GM23338 (cell line): ENCODE results near the gene VWA5A. TPM values are rescaled to one million over a fixed set of nuclear protein-coding genes. Genes with fewer than 3 reads are reported as not detected.

ENCODE experiments used
- ATAC-seq: fragments of 200-7000 bp; cut with Tn5 transposase; 3 replicates; pipeline ENCODE4 v1.9.1; 2020
- DNase-seq: peaks from one replicate; pipeline ENCODE4 v3.0.0-alpha.2; 2015; ENCODE audit warnings: low spot score
- H2AFZ ChIP-seq: fragments of 200-600 bp; sonication (generic); 2 replicates; pipeline ENCODE4 v1.8.0; 2016; ENCODE audit warnings: antibody characterized with exemption, mild to moderate bottlenecking, moderate library complexity
- H3F3A ChIP-seq: fragments of 200-600 bp; sonication (generic); replicated peaks from 2 replicates; pipeline ENCODE4 v1.8.0; 2017; ENCODE audit warnings: antibody characterized with exemption, mixed run types, low read depth
- H3K27ac ChIP-seq: fragments of 200-600 bp; sonication (generic); 2 replicates; pipeline ENCODE4 v1.6.1; 2016; ENCODE audit warnings: low read depth
- H3K27me3 ChIP-seq: fragments of 200-600 bp; sonication (generic); 2 replicates; pipeline ENCODE4 v1.8.0; 2016; ENCODE audit warnings: mild to moderate bottlenecking, mixed run types, moderate library complexity; ENCODE audit not compliant: insufficient read depth
- H3K36me3 ChIP-seq: fragments of 200-600 bp; sonication (generic); 2 replicates; pipeline ENCODE4 v1.8.0; 2016; ENCODE audit warnings: mild to moderate bottlenecking; ENCODE audit not compliant: insufficient read depth
- H3K4me1 ChIP-seq: fragments of 200-600 bp; sonication (generic); 2 replicates; pipeline ENCODE4 v1.8.0; 2016; ENCODE audit warnings: mild to moderate bottlenecking, moderate library complexity; ENCODE audit not compliant: insufficient read depth
- H3K4me2 ChIP-seq: fragments of 200-600 bp; sonication (generic); 2 replicates; pipeline ENCODE4 v1.7.1; 2017; ENCODE audit warnings: mixed run types
- H3K4me3 ChIP-seq: fragments of 200-600 bp; sonication (generic); 2 replicates; pipeline ENCODE4 v1.6.1; 2016; ENCODE audit warnings: mixed run types
- H3K79me2 ChIP-seq: fragments of 200-600 bp; sonication (generic); replicated peaks from 2 replicates; pipeline ENCODE4 v1.8.0; 2017; ENCODE audit warnings: mild to moderate bottlenecking; ENCODE audit not compliant: insufficient read depth
- H3K9me2 ChIP-seq: fragments of 200-600 bp; sonication (generic); 2 replicates; pipeline ENCODE4 v1.8.0; 2017; ENCODE audit not compliant: insufficient read depth
- H4K20me1 ChIP-seq: fragments of 200-600 bp; sonication (generic); replicated peaks from 2 replicates; pipeline ENCODE4 v1.8.0; 2017; ENCODE audit warnings: mild to moderate bottlenecking; ENCODE audit not compliant: insufficient read depth
- H3K27ac Mint-ChIP-seq: 2 replicates; pipeline ENCODE4 v1.8.0; 2020; ENCODE audit warnings: inconsistent platforms, mild to moderate bottlenecking, moderate library complexity, mixed read lengths
- H3K27me3 Mint-ChIP-seq: 3 replicates; pipeline ENCODE4 v1.8.0; 2022; ENCODE audit warnings: low read depth, mild to moderate bottlenecking, moderate library complexity, mixed read lengths, inconsistent platforms; ENCODE audit not compliant: insufficient read depth, poor library complexity
- H3K36me3 Mint-ChIP-seq: 3 replicates; pipeline ENCODE4 v1.8.0; 2021; ENCODE audit warnings: low read depth, mild to moderate bottlenecking, inconsistent platforms, moderate library complexity, mixed read lengths
- H3K4me1 Mint-ChIP-seq: 3 replicates; pipeline ENCODE4 v1.8.0; 2020; ENCODE audit warnings: mild to moderate bottlenecking, inconsistent platforms, mixed read lengths
- H3K4me3 Mint-ChIP-seq: 3 replicates; pipeline ENCODE4 v1.8.0; 2021; ENCODE audit warnings: moderate library complexity, mild to moderate bottlenecking, inconsistent platforms, mixed read lengths
- H3K9me3 Mint-ChIP-seq: 3 replicates; pipeline ENCODE4 v1.8.0; 2020; ENCODE audit warnings: moderate library complexity, mild to moderate bottlenecking, inconsistent platforms, mixed read lengths
- CREB1 ChIP-seq: fragments of 250-450 bp; sonication (Bioruptor Pico); IDR thresholded peaks from 2 replicates; pipeline ENCODE4 v1.5.0; 2020; ENCODE audit warnings: low read depth, mild to moderate bottlenecking, moderate library complexity
- ETS1 ChIP-seq: IDR thresholded peaks from 2 replicates; pipeline ENCODE4 v1.6.1; 2016; ENCODE audit warnings: antibody characterized with exemption
- EZH2 ChIP-seq: fragments of 200-600 bp; sonication (generic); IDR thresholded peaks from one replicate; pipeline ENCODE4 v1.8.0; 2017; ENCODE audit warnings: antibody characterized with exemption, mild to moderate bottlenecking, low read depth; ENCODE audit not compliant: unreplicated experiment
- EZH2phosphoT487 ChIP-seq: fragments of 200-600 bp; sonication (generic); IDR thresholded peaks from one replicate; pipeline ENCODE4 v1.8.1; 2018; ENCODE audit warnings: antibody characterized with exemption; ENCODE audit not compliant: unreplicated experiment
- JUNB ChIP-seq: IDR thresholded peaks from one replicate; pipeline ENCODE4 v1.6.1; 2016; ENCODE audit warnings: antibody characterized with exemption; ENCODE audit not compliant: unreplicated experiment
- NANOG ChIP-seq: IDR thresholded peaks from 2 replicates; pipeline ENCODE4 v1.6.1; 2016; ENCODE audit warnings: antibody characterized with exemption, borderline replicate concordance
- POLR2AphosphoS5 ChIP-seq: IDR thresholded peaks from 2 replicates; pipeline ENCODE4 v1.6.1; 2016; ENCODE audit warnings: antibody characterized with exemption, low read depth
- REST ChIP-seq: IDR thresholded peaks from one replicate; pipeline ENCODE4 v1.6.1; 2018; ENCODE audit warnings: antibody characterized with exemption; ENCODE audit not compliant: unreplicated experiment
- STAT1 ChIP-seq: IDR thresholded peaks from one replicate; pipeline ENCODE4 v1.6.1; 2016; ENCODE audit warnings: antibody characterized with exemption; ENCODE audit not compliant: unreplicated experiment
- ZNF114 ChIP-seq: fragments of 250-450 bp; sonication (Bioruptor Pico); IDR thresholded peaks from 2 replicates; pipeline ENCODE4 v1.5.0; 2020; ENCODE audit warnings: mild to moderate bottlenecking, moderate library complexity
- ZNF331 ChIP-seq: fragments of 250-450 bp; sonication (Bioruptor Pico); IDR thresholded peaks from 2 replicates; pipeline ENCODE4 v1.5.0; 2020; ENCODE audit warnings: low read depth, mild to moderate bottlenecking, moderate library complexity
- polyA plus RNA-seq: library from polyadenylated mRNA; unstranded; fragments of >200 nt; fragmentation: Nextera tagmentation; extraction: Ambion mirVana; gene quantifications from 2 replicates; pipeline ENCODE4 v1.2.1, GENCODE V29; 2016
- total RNA-seq: library from RNA; depleted of rRNA; stranded (reverse); fragments of >200 nt; shearing (Covaris generic); gene quantifications from 2 replicates; pipeline ENCODE4 v1.2.3, GENCODE V29; 2014
- TF ChIP-seq, protein P1 (sequence below): fragments of 250-450 bp; sonication (Bioruptor Pico); IDR thresholded peaks from 2 replicates; pipeline ENCODE4 v1.5.0; 2020; ENCODE audit warnings: mild to moderate bottlenecking, moderate library complexity
- TF ChIP-seq, protein P2 (sequence below), 2 experiments: fragments of 200-600 bp in 1 of 2; sonication (generic) in 1 of 2; conservative IDR thresholded peaks; 2 replicates each; pipeline versions ENCODE4 v1.5.1 to v1.6.1; 2016 to 2017; ENCODE audit warnings: antibody characterized with exemption in 2 of 2, low read depth in 2 of 2, mild to moderate bottlenecking in 2 of 2, moderate library complexity in 1 of 2

VWA5A gene
- total and polyA plus RNA-seq, 2 experiments from 2014 or later, result 10.0 to 13.5 TPM

DNA sequence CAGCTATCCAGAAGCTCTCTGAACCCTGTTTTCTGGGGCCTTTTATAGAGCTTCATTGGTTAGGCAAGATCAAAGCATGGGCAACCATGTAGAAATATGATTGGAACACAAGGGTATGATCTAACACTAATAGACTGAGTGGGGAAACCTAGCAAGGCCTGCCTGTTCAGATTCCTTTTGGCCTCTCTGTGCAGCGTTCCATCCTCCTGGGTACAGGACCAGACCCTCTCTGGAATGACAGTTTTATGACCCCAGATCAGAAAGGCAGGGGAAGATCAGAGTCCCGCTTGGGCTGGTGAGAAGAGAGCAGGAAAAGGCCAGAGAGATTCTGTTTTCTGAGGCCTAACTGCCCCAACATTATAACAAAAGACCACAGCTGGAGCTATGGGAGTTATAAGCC is 36.7 kb upstream of the VWA5A start:
- Histone ChIP-seq H3F3A (no peaks in the 10 kb centered on the region), H3K79me2 (no peaks in the 10 kb centered on the region), H3K27me3 (no peaks in the 10 kb centered on the region), H4K20me1 (no peaks in the 10 kb centered on the region; the same call in 1 of the 2 replicates), H3K36me3 (no peaks in the 10 kb centered on the region), H3K9me2 (no peaks in the 10 kb centered on the region), H3K4me2 (no peak overlapping the region), H2AFZ (no peak overlapping the region), H3K4me3 (no peak overlapping the region), H3K4me1 (peaks cover 5% of the 10 kb centered on the region; the same call in 1 of the 2 replicates), H3K27ac (no peak overlapping the region)
- Mint-ChIP-seq H3K4me3 (no peak overlapping the region), H3K36me3 (no peaks in the 10 kb centered on the region), H3K9me3 (no peaks in the 10 kb centered on the region), H3K27ac (no peak overlapping the region), H3K4me1 (peaks cover 2% of the 10 kb centered on the region), H3K27me3 (peaks cover 2% of the 10 kb centered on the region)
- DNase-seq, result no peak
- ATAC-seq, result no peak
- TF ChIP-seq CREB1 (CRISPR knock-in tag) (no peak), STAT1 (no peak), JUNB (no peak), REST (no peak), ZNF114 (CRISPR knock-in tag) (no peak), POLR2AphosphoS5 (no peak), NANOG (no peak), EZH2phosphoT487 (no peak), EZH2 (no peak), ETS1 (no peak), ZNF331 (CRISPR knock-in tag) (no peak)
- TF ChIP-seq, protein P1, sequence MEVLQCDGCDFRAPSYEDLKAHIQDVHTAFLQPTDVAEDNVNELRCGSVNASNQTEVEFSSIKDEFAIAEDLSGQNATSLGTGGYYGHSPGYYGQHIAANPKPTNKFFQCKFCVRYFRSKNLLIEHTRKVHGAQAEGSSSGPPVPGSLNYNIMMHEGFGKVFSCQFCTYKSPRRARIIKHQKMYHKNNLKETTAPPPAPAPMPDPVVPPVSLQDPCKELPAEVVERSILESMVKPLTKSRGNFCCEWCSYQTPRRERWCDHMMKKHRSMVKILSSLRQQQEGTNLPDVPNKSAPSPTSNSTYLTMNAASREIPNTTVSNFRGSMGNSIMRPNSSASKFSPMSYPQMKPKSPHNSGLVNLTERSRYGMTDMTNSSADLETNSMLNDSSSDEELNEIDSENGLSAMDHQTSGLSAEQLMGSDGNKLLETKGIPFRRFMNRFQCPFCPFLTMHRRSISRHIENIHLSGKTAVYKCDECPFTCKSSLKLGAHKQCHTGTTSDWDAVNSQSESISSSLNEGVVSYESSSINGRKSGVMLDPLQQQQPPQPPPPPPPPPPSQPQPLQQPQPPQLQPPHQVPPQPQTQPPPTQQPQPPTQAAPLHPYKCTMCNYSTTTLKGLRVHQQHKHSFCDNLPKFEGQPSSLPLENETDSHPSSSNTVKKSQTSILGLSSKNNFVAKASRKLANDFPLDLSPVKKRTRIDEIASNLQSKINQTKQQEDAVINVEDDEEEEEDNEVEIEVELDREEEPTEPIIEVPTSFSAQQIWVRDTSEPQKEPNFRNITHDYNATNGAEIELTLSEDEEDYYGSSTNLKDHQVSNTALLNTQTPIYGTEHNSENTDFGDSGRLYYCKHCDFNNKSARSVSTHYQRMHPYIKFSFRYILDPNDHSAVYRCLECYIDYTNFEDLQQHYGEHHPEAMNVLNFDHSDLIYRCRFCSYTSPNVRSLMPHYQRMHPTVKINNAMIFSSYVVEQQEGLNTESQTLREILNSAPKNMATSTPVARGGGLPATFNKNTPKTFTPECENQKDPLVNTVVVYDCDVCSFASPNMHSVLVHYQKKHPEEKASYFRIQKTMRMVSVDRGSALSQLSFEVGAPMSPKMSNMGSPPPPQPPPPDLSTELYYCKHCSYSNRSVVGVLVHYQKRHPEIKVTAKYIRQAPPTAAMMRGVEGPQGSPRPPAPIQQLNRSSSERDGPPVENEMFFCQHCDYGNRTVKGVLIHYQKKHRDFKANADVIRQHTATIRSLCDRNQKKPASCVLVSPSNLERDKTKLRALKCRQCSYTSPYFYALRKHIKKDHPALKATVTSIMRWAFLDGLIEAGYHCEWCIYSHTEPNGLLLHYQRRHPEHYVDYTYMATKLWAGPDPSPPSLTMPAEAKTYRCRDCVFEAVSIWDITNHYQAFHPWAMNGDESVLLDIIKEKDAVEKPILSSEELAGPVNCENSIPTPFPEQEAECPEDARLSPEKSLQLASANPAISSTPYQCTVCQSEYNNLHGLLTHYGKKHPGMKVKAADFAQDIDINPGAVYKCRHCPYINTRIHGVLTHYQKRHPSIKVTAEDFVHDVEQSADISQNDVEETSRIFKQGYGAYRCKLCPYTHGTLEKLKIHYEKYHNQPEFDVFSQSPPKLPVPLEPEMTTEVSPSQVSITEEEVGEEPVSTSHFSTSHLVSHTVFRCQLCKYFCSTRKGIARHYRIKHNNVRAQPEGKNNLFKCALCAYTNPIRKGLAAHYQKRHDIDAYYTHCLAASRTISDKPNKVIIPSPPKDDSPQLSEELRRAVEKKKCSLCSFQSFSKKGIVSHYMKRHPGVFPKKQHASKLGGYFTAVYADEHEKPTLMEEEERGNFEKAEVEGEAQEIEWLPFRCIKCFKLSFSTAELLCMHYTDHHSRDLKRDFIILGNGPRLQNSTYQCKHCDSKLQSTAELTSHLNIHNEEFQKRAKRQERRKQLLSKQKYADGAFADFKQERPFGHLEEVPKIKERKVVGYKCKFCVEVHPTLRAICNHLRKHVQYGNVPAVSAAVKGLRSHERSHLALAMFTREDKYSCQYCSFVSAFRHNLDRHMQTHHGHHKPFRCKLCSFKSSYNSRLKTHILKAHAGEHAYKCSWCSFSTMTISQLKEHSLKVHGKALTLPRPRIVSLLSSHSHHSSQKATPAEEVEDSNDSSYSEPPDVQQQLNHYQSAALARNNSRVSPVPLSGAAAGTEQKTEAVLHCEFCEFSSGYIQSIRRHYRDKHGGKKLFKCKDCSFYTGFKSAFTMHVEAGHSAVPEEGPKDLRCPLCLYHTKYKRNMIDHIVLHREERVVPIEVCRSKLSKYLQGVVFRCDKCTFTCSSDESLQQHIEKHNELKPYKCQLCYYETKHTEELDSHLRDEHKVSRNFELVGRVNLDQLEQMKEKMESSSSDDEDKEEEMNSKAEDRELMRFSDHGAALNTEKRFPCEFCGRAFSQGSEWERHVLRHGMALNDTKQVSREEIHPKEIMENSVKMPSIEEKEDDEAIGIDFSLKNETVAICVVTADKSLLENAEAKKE (CRISPR knock-in tag), result no peak
- TF ChIP-seq, protein P2, sequence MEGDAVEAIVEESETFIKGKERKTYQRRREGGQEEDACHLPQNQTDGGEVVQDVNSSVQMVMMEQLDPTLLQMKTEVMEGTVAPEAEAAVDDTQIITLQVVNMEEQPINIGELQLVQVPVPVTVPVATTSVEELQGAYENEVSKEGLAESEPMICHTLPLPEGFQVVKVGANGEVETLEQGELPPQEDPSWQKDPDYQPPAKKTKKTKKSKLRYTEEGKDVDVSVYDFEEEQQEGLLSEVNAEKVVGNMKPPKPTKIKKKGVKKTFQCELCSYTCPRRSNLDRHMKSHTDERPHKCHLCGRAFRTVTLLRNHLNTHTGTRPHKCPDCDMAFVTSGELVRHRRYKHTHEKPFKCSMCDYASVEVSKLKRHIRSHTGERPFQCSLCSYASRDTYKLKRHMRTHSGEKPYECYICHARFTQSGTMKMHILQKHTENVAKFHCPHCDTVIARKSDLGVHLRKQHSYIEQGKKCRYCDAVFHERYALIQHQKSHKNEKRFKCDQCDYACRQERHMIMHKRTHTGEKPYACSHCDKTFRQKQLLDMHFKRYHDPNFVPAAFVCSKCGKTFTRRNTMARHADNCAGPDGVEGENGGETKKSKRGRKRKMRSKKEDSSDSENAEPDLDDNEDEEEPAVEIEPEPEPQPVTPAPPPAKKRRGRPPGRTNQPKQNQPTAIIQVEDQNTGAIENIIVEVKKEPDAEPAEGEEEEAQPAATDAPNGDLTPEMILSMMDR (conservative IDR thresholded peaks at IDR 0.05; ENCODE audit: low read depth in 2 of 2), result no peak
